GM19023 (cell line): ENCODE measurements around the gene HTR1D.
"Not testable (repeated sequence)": the region's sequence is repeated elsewhere in the genome, so short reads cannot be mapped to it uniquely, and the experiment has no call there.

ENCODE experiments used
- ATAC-seq: cut with Tn5 transposase; IDR thresholded peaks from one replicate; pipeline ENCODE4 v1.9.1; 2021; ENCODE audit warnings: mild to moderate bottlenecking, moderate library complexity; ENCODE audit not compliant: unreplicated experiment

Gene HTR1D

GRCh38 chr1:23217421-23218115 is at the start of gene HTR1D:
TSS of gene HTR1D (minus strand) at chr1:23217502. CDS start at chr1:23194219, 23,283 bp downstream.
- no peak for ATAC-seq

GRCh38 chr1:23263380-23263887 is 46.1 kb upstream of the HTR1D start:
- ATAC-seq: no peak

- not testable (repeated sequence) for ATAC-seq
Measured at GRCh38 chr1:23258082-23258481, 40.8 kb upstream of the HTR1D start.

- ATAC-seq: not testable (repeated sequence)
Measured at GRCh38 chr1:23257371-23257770, 40.1 kb upstream of the HTR1D start.

GRCh38 chr1:23254584-23254983 is 37.3 kb upstream of the HTR1D start:
- no peak for ATAC-seq

- no peak for ATAC-seq
Measured at GRCh38 chr1:23251812-23252211, 34.5 kb upstream of the HTR1D start.

DNA sequence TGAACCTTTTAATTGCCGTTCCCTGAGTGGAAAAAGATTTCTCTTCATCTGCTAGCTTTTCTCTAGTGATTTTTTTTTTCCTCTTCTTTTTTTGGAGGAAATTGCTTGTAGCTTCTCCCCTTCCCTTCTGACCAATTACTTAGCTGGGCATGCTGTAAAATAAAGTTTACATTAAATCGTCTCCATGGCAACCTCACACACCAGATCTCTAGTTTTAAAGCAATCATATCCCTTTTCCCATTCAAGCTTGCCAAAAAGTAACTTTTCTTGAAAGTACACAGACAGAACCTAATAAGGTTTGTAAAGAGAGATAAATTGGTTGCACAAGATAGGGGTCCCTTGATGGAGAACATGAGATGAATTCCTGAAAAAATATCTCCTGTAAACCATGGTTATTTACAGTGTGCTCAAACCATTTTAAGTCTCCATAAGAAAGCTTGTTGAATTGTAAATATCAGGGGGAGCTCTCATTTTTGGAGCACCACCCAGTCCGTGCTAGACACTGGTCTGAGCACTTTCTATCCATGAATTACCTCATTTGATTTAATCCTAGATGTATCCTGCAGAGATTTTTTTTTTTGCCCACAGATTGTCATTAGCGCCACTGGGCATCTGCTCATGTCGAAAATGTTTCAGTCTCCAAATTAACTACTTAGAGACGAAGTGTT is 32.6 kb upstream of the HTR1D start:
- ATAC-seq: no peak

- ATAC-seq: no peak
Measured at GRCh38 chr1:23247276-23247675, 30.0 kb upstream of the HTR1D start.

DNA sequence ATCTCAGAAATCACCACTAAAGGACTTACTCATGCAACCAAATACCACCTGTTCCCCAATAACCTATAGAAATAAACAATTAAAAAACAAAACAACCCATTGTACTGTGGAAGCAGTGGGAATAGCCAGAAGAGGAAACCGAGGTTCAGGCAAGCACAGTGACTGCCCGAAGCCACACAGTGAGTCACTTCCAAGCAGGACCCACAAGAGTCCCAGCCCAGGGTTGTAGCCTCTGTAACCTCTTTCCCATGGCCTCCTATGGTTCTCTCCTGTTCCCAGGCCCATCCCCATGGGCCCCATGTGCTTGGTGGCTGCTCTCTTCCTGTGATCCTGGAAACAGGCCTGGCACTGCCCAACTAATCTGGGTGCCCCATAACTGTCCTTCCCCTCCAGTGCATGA is 29.0 kb upstream of the HTR1D start:
- ATAC-seq: no peak

- ATAC-seq: no peak
Measured at GRCh38 chr1:23244256-23244761, 27.0 kb upstream of the HTR1D start.

GRCh38 chr1:23242414-23242813 is 25.1 kb upstream of the HTR1D start:
- ATAC-seq: no peak

- ATAC-seq: no peak
Measured at GRCh38 chr1:23239638-23240295, 22.5 kb upstream of the HTR1D start.

DNA sequence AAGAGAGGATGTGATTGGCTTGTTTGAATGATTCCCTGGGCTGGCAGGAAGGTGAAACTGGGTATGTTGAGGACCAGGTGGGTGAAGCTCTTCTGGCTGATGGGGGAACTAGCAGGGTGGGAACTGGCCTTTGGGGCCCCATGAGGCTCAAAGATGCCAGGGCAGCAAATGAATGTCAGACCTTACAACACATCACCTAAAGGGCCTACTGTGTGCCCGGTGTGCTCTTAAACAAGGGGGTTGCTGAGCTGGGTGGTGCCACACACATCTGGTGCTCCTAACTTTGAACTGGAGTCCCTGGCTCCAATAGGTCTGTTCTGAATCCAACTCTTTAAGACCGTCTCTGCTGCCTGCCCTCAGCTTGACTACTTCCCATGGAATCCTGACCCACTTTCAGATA is 21.3 kb upstream of the HTR1D start:
- no peak for ATAC-seq

DNA sequence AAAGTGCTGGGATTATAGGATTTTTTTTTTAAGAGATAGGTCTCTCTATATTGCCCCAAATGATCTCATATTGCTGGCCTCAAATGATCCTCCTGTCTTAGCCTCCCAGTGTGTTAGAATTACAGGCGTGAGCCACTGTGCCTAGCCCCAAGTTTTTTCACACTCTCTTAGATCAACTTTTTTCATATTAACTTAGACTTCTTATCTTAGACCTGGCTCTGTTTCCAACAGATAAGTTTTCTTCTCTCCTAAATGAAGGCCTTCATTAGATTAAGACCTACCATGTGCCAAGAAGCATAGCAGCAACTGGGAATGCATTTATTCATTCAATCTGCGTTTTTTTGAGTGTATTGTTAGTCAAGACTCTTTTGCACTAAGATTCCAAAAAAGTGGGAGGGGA is 20.2 kb upstream of the HTR1D start:
- ATAC-seq: no peak

GRCh38 chr1:23227806-23228205 is 10.5 kb upstream of the HTR1D start:
- no peak for ATAC-seq

- no peak for ATAC-seq
Measured at GRCh38 chr1:23224739-23225648, 7.7 kb upstream of the HTR1D start.

DNA sequence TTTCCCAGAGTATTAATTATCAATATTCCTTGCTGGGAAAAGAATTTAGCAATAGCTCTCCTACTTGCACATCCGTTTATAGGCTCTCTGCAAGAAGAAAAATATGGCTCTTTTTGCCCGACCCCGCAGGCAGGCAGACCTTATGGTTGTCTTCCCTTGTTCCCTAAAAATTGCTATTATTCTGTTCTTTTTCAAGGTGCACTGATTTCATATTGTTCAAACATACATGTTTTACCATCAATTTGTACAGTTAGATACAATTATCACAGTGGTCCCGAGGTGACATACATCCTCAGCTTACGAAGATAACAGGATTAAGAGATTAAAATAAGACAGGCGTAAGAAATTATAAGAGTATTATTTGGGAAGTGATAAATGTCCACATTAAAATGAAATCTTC is 6.7 kb upstream of the HTR1D start:
- ATAC-seq: not testable (repeated sequence)

GRCh38 chr1:23223490-23223951 is 6.2 kb upstream of the HTR1D start:
- ATAC-seq: not testable (repeated sequence)

- ATAC-seq: no peak
Measured at GRCh38 chr1:23222742-23223141, 5.4 kb upstream of the HTR1D start.

DNA sequence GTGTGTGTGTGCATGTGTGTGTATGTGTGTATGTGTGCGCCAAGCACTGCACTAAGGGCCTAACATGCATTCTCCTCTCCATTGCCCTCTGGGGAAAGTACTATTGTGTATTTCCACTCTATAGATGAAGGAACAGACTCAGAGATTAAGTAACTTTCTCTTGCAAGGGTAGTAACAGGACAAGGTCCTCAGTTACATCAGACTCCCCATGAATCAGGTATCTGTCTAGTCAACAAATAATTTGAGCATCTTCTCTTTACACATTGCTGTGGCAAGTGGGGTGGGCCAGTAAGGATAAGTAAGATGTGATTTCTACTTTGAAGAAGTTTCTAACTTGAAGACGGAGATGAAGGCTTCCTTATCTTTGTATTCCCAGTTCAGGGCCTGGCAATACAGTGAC is 5.0 kb upstream of the HTR1D start:
- no peak for ATAC-seq
